NOMO-1 treated with dmso at 0.1 percent for 144 hours (cell line): ENCODE data around the gene STYXL1.
"Not testable (repeated sequence)": the region's sequence is repeated elsewhere in the genome, so short reads cannot be mapped to it uniquely, and the experiment has no call there.

ENCODE experiments used
- DNase-seq: peaks from one replicate; lab custom pipeline; 2025; ENCODE audit not compliant: unreplicated experiment; lab: John Stamatoyannopoulos, UW

The STYXL1 gene

DNA sequence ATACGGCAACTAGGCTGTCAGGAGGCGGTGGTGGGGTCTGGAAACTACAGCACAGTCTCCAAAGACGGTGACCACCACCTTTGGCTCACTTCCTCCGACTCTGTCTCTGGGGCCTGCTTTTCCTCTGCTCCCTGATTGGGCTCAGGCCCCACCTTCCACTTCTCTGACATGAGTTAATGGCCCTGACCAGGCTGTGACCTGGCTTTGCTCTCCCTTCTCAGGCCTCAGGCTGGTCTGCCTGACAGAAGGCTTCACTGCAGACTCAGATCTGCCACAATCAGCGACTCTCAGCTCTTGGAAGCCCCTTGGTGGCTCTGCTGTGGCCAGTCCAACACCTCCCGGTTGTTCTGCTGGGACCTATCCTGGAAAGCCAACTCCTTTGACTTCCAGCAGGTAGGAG lies 7.7 kb downstream of the STYXL1 start:
- no peak for DNase-seq

DNA sequence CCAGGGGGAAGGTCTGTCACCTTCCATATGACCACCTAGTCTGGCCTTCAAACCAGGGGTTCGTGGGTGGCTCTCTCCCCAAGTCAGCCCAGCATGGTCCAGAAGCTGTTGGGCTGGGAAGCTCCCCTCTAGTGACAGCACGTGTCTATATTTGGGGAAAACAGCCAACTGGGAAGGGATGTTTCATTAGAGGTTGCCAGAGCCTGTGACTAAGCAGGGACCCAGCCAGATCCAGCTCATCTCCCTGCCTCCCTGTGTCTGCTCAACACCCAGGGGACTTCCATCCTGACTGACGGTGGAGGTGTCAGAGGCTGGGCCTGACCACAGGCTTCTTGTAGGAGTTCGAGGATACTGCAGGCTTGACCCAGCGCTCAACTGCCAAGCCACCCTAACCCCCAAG lies 10.5 kb downstream of the STYXL1 start:
- DNase-seq, result no peak

DNA sequence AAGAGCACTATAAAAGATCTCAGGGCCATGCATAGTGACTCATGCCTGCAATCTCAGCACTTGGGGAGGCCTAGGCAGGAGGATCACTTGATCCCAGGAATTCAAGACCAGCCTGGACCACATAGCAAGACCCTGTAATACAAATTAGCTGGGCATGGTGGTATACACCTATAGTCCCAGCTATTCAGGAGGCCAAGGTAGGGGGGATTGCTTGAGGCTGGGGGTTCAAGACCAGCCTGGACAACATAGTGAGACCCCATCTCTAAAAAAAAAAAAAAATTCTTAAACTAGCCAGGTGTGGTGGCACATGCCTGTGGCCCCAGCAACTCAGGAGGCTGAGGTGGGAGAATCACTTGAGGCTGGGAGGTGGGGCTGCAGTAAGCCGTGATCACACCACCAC lies 15.8 kb downstream of the STYXL1 start:
- DNase-seq, result no peak

DNA sequence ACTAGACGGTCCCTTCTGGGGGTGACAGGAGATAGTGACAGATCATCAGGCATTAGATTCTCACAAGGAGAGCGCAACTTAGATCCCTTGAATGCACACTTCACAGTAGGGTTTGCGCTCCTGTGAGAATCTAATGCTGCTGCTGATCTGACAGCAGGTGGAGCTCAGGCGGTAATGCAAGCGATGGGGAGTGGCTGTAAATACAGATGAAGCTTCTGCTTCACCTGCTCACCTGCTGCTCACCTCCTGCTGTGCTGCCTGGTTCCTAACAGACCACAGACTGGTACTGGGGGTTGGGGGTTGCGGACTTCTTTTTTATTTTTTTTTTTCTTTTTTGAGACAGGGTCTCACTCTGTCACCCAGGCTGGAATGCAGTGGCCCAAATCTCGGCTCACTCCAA lies 18.1 kb downstream of the STYXL1 start:
- not testable (repeated sequence) for DNase-seq

DNA sequence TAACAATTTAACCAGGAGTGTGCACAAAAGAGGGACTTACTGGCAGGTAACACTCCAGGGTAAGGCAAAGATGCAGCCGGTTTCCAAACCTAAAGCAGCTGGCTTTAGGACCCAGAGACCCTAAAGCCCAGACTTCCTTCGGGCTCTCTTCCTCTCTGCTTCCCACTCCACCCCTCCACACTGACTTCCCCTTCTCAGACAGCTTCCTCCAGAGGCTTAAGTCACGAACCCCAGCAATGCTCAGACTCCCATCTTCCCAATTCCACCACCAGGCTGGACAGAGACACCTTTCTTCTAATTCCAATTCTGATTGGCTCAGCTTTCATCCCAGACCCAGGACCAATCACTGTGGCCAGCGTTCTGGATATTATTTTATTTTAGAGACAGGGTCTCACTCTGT lies 24.8 kb downstream of the STYXL1 start:
- peak; percentile 95 for DNase-seq

DNA sequence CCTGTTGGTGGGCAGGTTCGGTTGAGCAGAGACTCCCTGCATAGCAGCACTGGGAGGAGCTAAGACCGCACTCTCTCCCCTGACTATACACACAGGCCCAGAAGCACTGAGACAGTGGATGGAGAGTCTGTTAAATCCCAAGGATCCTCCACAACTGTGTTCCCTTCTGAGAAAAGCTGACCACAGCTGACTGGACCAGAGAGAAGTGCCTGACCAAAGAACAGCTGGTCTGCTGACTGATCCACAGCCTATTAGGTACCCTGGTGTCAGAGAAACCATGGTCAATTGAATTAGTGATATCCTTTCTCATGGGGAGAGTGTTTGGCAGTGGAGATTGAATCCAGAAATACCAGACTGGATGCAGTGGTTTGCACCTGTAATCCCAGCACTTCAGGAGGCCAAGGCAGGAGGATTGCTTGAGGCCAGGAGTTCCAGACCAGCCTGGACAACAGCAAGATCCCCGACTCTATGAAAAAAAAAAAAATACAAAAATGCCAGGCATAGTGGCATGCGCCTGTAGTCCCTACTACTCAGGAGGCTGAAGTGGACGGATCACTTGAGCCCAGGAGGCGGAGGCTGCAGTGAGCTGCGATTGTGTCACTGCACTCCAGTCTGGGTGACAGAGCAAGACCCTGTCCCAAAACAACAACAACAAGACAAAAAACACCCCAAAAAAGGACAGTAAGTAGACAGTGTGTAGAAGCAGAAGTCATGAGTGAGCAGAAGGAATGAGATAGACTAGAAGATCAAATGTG lies 25.6 kb downstream of the STYXL1 start:
- DNase-seq, result no peak

DNA sequence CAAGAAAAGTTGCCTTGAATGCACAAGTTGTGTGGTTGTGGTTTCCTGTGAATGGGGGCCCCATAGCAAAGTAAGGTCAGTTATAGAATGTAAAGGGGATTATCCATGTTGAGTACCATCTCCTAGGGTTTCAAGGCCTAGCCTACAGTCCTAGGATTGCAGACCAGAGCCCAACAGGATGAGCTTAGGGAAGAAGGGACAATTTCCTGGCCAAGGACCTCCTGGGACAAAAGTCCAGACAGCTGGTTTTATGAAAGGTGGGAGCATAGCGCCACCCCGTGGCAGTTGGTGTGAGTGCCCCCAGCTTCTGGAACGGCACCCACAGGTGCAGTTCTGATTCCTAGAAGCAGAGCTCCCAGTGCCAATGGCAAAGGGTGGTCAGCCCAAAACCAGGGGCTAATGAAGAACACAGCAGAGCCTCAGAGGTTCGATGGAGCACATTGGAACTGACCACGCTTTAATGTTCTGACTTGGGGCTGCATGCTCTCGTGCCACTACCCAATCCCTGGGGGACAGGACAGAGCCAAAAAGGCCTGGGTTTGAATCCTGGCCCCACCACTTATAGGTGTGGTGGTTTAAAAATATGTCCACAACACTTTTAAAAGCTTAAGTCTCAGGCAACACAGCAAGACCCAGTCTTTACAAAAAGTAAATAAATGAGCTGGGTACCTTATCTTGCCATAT lies 27.6 kb downstream of the STYXL1 start:
- DNase-seq, result peak; percentile 62

DNA sequence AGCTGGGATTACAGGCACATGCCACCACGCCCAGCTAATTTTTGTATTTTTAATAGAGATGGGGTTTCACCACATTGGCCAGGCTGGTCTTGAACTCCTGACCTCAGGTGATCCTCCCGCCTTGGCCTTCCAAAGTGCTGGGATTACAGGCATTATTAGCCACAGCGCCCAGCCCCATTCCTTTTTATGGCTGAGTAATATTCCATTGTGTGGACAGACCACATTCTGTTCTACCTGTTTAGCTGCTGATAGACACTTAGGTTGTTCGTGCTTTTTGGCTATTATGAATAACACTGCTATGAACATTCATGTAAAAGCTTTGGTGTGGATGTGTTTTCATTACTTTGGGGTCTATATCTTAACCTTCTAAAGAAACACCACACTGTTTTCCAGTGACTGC lies 29.3 kb downstream of the STYXL1 start:
- not testable (repeated sequence) for DNase-seq

DNA sequence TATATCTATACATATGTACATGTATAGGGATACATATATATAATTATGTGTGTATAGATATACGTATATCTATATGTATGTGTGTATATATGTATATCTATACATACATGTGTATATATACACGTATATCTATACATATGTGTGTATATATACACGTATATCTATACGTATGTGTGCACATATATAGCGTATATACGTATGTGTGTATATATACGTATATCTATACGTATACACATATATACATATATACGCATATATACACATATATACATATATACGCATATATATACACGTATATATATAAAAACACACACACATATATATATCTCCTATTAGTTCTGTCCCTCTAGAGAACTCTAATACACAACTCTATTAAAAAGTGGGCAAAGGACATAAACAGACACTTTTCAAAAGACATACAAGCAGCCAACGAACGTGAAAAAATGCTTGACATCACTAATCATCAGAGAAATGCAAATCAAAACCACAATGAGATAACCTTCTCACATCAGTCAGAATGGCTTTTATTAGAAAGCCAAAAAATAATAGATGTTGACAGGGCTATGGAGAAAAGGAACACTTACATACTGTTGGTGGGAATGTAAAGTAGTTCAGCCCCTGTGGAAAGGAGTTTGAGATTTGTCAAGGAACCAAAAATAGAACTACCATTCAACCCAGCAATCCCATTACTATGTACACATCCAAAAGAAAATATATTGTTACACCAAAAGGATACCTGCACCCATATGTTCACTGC lies 31.4 kb downstream of the STYXL1 start:
- no peak for DNase-seq

DNA sequence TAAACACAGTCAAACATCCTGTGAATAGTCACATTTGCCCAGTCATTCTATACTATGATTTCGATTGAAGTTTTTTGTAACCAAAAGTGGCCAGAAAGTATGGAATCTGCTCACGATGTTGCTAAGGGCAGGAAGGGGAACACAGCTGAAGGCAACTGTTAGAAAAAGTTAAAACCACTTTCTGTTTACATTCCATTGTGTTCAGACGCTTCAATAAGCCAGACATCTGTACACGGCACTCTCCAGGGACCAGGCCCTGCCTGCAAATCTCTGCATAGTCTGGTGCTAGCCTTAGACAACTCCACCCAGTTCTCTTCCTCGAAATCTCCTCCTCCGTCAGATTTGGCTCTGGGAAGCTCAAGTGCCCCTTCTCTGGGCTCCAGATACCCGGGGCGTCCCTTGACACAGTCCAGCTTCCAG lies 36.3 kb downstream of the STYXL1 start:
- DNase-seq, result no peak

DNA sequence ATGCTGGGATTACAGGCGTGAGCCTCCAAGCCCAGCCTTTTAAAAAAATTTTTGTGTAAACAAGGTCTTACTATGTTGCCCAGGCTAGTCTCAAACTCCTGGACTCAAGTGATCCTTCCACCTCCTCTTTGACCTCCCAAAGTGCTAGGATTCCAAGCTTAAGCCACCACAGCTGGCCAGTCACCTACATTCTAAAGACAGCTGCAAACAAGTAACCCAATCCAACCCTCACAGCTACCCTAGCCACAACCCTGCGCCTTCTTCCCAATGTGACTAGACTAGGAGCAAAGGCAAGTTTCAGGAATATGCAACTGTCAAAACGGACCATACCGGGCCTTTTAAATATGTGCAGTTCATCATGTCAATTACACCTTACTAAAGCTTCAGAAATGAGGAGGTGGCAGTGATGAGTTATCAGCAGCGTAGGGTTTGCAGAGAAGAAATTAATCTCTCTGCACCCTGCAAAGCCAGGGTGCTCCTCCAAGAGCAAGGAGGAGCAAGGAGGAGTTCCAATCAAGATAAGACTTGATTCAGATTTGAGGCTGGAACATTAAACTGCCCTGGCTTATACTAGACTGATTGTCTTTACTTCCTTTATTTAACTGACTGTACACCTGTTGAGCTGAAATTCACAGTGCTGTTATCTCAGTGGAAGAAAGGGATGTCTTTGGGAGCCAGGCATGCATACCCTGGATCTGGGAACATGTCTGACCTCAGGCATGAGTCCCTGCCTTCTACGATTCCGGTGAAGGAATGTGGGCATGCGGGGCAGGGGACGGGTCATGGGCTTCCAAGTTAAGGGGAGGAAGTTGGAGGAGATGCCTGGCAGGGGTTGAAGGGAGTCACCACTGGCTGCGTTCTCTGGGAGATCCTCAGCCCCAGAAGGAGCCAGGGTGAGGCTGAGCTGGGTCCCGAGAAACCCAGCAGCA lies 37.9 kb downstream of the STYXL1 start:
- DNase-seq, result no peak

DNA sequence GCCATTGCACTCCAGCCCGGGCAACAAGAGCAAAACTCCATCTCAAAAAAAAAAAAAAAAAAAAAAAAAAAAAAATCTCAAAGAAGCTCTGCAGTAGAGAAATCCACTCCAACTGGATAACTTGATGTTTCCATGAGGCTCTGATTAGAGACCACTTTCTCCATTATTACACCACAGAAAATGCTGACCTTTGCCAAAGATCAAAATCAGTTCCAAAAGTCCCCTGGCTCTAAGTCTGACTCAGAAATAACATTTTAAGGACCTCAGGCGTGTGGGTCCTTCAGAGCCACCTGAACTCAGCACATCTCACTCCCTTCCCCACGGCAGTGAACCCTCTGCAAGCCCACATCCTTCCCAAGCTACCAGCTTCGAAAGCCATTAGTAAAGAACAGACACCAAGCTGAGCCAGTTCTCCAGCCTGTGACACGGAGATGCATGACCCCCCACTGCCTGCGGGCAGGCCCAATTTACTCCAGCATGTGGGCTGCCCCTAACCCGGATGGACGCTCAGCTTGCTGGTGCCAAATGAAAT lies 39.6 kb downstream of the STYXL1 start:
- DNase-seq, result no peak

DNA sequence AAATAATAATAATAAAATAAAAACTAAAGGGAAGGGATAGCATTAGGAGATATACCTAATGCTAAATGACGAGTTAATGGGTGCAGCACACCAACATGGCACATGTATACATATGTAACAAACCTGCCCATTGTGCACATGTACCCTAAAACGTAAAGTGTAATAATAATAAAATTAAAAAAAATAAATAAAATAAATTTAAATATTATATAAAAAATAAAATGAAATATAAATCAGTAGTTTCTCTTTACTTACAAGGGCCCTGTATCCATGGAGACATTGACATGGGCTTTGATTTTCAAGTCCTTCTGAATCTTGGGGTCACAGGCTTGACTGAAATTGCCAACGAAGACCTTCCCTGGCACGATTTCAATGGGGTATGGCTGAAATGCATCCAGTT lies 42.8 kb downstream of the STYXL1 start:
- not testable (repeated sequence) for DNase-seq

DNA sequence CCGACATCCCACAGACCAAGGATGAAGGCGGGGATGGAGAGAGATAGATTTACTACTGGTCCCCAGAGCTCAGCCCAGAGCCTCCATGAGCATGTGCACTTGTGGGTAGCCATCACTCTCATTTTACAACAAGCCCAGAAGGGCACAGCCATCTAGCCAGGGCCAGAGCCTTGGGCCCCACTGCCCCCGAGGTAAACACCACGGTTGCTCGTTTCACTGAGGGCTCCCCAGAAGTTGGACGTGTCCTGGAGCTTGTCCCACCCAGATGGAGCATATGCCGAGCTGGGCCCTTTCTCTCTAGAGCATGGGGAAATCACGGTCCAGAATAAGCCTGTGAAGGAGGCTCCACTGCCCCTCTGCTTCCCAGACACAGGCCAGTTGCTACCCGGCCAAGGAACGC lies 44.4 kb downstream of the STYXL1 start:
- DNase-seq, result no peak

DNA sequence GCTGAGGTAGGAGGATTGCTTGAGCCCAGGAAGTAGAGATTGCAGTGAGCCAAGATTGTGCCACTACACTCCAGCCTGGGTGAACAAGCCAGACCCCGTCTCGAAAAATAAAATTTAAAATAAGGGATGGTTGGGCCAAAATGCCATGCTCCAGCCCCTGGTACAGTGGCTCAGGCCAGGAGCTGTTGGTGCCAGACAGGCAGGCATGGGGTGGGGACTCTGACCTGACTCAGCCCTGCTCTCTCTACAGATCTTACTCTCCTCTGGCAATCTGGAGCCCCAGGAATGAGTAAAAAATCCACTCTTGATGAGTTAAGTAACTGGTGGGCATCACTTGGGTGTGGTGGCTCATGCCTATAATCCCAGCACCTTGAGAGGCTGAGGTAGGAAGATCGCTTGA lies 45.0 kb downstream of the STYXL1 start:
- no peak for DNase-seq

DNA sequence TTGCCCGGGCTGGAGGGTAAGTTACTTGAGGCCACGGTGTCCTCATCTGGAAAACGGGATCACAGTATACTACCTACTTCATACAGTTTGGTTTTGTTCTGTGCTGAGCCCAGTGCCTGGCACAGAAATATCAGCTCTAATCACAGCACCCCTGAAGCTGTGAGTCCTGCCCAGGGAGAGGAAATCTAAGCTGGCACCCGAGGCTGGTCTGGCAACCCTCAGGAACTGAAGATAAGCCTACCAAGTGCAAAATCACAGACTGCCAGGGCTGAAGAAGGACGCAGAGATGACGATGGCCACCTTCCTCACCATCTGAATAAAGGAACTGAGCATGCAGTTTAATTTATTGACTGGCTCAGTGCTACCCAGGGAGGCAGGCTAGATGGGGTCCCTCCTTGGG lies 45.7 kb downstream of the STYXL1 start:
- no peak for DNase-seq

DNA sequence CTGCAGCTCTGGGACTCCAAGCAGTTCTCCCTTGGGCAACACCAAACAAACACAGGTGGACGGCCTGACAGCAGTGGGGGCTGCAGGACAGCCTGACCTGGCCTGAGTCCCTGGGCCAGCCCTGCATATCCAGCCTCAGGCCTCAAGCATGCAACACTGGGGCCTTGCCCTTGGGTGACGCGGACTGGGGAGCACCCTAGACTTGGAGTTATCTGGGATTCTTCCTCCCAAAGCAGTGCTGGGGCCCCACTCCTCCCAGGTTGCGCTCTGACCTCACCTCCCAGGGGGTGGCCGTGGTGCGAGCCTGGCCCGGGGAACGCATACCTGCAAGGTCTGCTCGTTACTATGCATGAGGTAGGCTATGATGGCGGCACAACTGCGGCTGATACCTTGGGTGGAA lies 47.2 kb downstream of the STYXL1 start:
- no peak for DNase-seq

DNA sequence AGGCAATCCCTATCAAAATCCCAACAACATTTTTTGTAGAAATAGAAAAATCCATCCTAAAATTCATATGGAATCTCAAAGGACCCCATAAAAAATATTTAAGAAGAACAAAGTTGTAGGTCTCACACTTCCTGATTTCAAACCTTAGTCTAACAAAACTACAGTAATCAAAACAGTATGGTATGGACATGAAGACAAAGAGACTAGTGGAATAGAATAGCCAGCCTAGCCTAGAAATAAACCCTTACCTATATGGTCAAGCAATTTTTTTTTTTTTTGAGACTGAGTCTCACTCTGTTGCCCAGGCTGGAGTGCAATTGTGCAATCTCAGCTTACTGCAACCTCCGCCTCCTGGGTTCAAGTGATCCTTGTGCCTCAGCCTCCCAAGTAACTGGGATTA lies 49.8 kb downstream of the STYXL1 start:
- DNase-seq, result no peak

DNA sequence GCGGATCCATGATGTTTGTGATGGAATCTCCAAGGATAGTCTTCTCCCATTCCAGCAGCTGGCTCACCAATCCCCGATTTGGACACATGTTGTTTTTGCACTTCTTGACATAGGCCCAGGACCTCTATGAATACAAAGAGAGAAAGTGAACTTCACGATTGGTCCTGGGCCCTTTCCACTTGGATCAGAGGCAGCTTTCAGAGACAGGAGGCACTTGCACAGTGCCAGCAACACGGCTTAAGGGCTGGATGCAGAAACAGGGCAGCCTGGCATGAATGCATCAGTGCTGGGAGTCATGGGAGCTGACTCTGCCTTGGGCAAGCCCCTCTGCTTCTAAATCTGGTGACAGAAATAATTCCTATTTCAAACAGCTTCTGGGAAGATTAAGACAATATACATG lies 51.3 kb downstream of the STYXL1 start:
- no peak for DNase-seq

DNA sequence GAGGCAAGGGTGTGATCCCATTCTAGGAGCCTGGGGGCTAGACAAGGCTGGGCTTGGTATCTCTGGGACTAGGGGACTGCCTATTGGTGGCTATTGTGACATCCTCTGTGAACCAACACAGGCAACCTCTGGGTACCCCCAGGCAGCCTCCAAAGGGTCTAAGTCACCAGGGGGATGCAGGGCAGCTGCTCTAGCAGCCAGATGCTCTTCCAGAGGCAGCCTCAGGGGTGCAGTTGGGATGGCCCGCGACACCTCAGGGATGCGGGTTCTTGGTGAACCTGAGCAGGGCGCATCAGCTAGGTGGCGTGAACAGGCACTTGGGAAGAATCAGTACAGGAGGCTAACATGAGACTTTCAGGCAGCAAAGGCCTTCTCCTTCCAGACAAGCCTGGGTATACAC lies 51.8 kb downstream of the STYXL1 start:
- no peak for DNase-seq

DNA sequence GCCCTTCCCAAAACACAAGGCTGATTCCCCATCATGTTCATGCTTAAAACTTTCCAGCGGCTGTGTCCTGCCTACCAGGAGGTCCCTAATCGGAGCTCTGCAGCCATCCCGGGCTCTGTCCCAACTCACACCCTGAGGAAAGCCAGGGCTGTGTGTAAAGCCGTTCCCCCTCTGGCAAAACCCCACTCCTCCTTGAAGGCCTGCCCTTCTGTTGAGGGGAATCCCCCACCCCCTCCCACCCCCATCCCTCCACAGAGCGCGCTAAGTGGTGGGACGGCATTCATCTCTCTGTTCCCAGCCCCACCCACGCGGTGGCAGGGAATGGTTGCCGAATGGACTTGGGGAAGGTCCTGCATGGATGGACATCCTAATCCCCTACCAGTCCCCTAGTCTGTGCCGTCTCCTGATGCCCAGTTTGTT lies 52.7 kb downstream of the STYXL1 start:
- DNase-seq, result no peak
